ENCODE data around the gene CEP350.

CEP350 gene

DNA sequence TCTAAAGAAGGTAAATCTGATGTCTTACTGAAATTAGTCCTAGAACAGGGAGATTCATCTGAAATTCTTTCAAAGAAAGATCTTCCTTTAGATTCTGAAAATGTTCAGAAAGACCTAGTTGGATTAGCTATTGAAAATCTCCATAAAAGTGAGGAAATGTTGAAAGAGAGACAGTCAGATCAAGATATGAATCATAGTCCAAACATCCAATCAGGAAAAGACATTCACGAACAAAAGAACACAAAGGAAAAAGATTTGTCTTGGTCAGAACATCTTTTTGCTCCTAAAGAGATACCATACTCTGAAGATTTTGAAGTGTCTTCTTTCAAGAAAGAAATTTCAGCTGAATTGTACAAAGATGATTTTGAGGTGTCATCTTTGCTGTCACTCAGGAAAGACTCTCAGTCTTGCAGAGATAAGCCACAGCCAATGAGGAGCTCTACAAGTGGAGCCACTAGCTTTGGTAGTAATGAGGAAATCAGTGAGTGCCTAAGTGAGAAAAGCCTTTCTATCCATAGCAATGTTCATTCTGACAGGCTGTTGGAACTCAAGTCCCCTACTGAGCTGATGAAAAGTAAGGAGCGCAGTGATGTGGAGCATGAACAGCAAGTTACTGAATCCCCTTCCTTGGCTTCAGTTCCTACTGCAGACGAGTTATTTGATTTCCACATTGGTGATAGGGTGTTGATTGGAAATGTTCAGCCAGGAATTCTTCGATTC is 138.5 kb downstream of the CEP350 start:
- H3K36me3 ChIP-seq (ENCODE audit: control insufficient read depth, insufficient read depth, low read length): no peaks in the 10 kb centered on the region; the same call in 1 of the 2 replicates
- no peak overlapping the region for H3K27ac ChIP-seq (ENCODE audit: low read length)
- H3K4me3 ChIP-seq (ENCODE audit: low read length): no peak overlapping the region
- H3K27me3 ChIP-seq (ENCODE audit: control insufficient read depth, insufficient read depth, low read length): no peaks in the 10 kb centered on the region
- H3K4me1 ChIP-seq (ENCODE audit: control insufficient read depth, insufficient read depth, low read length): no peaks in the 10 kb centered on the region
- no peak for DNase-seq (ENCODE audit: low read depth, low spot score)
- WGBS (ENCODE audit: insufficient coverage, insufficient read length): no CpG with 5 or more reads among the region's 4 CpGs
- H3K9me3 ChIP-seq (ENCODE audit: control insufficient read depth, insufficient read depth, low read length): no peaks in the 10 kb centered on the region

DNA sequence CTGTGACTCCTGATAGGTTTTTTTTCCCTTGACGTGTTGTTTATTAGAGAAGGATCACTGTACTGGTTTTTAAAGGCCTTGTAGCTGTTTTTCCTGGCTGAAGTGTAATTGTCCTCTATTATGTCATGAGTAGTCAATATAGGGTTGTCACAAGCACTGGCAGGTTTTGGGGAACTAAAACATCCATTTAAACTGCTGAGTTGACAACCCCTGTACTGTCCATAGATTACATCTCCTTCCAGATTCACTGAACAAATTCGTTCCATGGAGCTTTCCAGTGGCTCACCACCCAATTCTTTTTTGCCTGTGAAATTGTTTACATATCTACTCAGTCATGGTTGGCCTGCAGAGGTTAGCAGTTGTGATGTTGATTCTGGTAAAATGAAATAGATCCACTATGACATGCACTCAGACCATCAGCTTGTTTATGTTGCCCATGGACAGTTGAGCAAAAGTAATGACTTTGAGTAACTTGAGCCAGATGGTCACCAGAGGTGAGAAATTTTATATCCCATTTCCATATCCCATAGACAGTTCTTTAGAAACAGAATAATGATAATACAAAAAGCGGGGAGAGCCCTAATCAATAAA is 140.2 kb downstream of the CEP350 start:
- DNase-seq (ENCODE audit: low read depth, low spot score): no peak
- H3K36me3 ChIP-seq (ENCODE audit: control insufficient read depth, insufficient read depth, low read length): no peaks in the 10 kb centered on the region; the same call in 1 of the 2 replicates
- H3K9me3 ChIP-seq (ENCODE audit: control insufficient read depth, insufficient read depth, low read length): no peaks in the 10 kb centered on the region
- no peaks in the 10 kb centered on the region for H3K4me1 ChIP-seq (ENCODE audit: control insufficient read depth, insufficient read depth, low read length)
- no CpG with 5 or more reads among the region's 3 CpGs for WGBS (ENCODE audit: insufficient coverage, insufficient read length)
- H3K4me3 ChIP-seq (ENCODE audit: low read length): no peak overlapping the region
- no peak overlapping the region for H3K27ac ChIP-seq (ENCODE audit: low read length)
- H3K27me3 ChIP-seq (ENCODE audit: control insufficient read depth, insufficient read depth, low read length): no peaks in the 10 kb centered on the region

DNA sequence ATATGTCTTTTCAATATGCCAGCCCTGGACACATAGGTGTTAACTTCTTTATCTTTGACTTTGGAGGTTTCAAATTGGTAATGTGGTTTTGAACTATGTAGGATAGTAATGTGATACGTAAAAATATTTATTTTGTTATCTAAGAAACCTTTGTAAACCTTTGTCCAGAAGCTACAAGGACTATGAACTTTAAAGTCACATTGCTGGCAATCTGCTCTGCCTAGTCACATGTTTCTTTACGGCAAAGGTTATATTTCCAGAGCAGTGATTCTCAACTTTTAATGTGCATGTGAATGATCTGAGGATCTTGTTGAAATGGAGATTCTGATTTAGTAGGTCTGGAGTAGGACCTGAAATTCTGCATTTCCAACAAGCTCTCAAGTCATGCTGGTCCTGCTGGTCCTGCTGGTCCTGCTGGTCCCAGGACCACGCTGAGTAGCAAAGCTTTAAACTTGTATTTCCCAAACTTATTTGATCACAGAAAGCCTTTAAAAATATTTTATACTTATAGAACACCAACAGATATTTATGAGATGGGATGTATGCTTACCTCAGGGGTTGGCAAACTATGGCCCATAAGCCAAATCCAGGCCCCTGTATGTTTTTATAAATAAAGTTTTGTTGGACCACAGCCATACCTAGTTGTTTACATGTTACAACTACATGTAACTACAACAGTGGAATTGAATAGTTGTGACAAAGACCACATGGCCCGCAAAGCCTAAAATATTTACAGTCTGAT is 142.1 kb downstream of the CEP350 start:
- H3K27ac ChIP-seq (ENCODE audit: low read length): no peak overlapping the region
- WGBS (ENCODE audit: insufficient coverage, insufficient read length): 100% methylated on average over 1 of the region's 4 CpGs
- H3K4me3 ChIP-seq (ENCODE audit: low read length): no peak overlapping the region
- DNase-seq (ENCODE audit: low read depth, low spot score): no peak
- peaks cover 2% of the 10 kb centered on the region; the same call in 1 of the 2 replicates for H3K36me3 ChIP-seq (ENCODE audit: control insufficient read depth, insufficient read depth, low read length)
- H3K9me3 ChIP-seq (ENCODE audit: control insufficient read depth, insufficient read depth, low read length): no peaks in the 10 kb centered on the region
- H3K27me3 ChIP-seq (ENCODE audit: control insufficient read depth, insufficient read depth, low read length): no peaks in the 10 kb centered on the region
- H3K4me1 ChIP-seq (ENCODE audit: control insufficient read depth, insufficient read depth, low read length): no peaks in the 10 kb centered on the region

DNA sequence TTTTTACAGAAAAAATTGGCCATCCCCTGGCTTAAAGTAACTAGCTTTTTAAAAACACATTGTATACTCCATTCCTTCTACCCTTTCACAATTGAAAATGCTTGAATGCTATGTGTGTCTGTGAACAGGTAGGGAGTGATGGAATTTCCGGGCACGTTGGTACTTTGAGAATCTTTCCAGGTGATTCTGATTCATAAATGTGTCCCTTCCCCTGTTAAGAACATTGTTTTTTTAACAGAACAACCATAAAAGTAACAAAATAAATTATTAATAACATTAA is 142.7 kb downstream of the CEP350 start:
- Histone ChIP-seq H3K9me3 (ENCODE audit: control insufficient read depth, insufficient read depth, low read length) (no peaks in the 10 kb centered on the region), H3K27me3 (ENCODE audit: control insufficient read depth, insufficient read depth, low read length) (no peaks in the 10 kb centered on the region), H3K36me3 (ENCODE audit: control insufficient read depth, insufficient read depth, low read length) (peaks cover 2% of the 10 kb centered on the region; the same call in 1 of the 2 replicates), H3K4me1 (ENCODE audit: control insufficient read depth, insufficient read depth, low read length) (no peaks in the 10 kb centered on the region), H3K27ac (ENCODE audit: low read length) (no peak overlapping the region), H3K4me3 (ENCODE audit: low read length) (no peak overlapping the region)
- WGBS (ENCODE audit: insufficient coverage, insufficient read length): no CpG with 5 or more reads among the region's 2 CpGs
- no peak for DNase-seq (ENCODE audit: low read depth, low spot score)

DNA sequence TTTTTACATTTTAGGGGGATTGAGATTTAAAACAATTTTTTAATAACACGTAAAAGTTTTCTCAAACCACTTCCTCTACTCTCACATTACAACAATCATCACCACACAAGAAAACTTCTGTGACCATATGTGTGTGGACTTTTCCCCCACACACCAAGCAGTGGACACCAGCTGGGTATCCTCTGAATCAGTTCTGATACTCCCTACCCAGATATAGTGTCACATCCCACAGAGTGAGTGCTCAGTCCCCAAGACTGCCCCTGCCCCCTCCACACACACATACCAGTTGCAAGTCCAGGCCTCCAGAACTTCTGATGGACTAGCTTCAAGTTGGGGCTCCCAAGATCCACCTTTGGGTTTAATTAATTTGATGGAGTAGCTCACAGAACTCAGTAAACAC is 146.8 kb downstream of the CEP350 start:
- Histone ChIP-seq H3K36me3 (ENCODE audit: control insufficient read depth, insufficient read depth, low read length) (0 out of 2 replicates have a peak, but pooled peaks cover 2% of the 10 kb centered on the region), H3K27me3 (ENCODE audit: control insufficient read depth, insufficient read depth, low read length) (no peaks in the 10 kb centered on the region), H3K9me3 (ENCODE audit: control insufficient read depth, insufficient read depth, low read length) (no peaks in the 10 kb centered on the region), H3K27ac (ENCODE audit: low read length) (no peak overlapping the region), H3K4me1 (ENCODE audit: control insufficient read depth, insufficient read depth, low read length) (no peaks in the 10 kb centered on the region), H3K4me3 (ENCODE audit: low read length) (no peak overlapping the region)
- WGBS (ENCODE audit: insufficient coverage, insufficient read length): no CpG with 5 or more reads among the region's 1 CpG
- no peak for DNase-seq (ENCODE audit: low read depth, low spot score)

DNA sequence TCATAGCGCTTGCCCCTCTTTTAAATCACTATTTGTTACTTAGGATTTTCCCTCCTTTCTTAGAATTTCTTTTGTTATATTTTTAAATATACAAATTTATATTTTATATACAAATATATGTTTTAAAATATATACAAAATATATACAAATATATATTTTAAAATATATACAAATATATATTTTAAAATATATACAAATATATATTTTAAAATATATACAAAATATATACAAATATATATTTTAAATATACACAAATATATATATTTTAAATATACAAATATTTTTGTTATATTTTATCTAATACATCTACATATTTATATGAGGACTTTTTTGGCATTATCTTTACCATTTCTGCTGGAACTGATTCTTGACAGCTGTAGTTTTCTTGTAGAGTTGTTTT is 149.2 kb downstream of the CEP350 start:
- no peaks in the 10 kb centered on the region for H3K4me1 ChIP-seq (ENCODE audit: control insufficient read depth, insufficient read depth, low read length)
- H3K36me3 ChIP-seq (ENCODE audit: control insufficient read depth, insufficient read depth, low read length): 0 out of 2 replicates have a peak, but pooled peaks cover 2% of the 10 kb centered on the region
- H3K27ac ChIP-seq (ENCODE audit: low read length): no peak overlapping the region
- no peak overlapping the region for H3K4me3 ChIP-seq (ENCODE audit: low read length)
- no peaks in the 10 kb centered on the region for H3K9me3 ChIP-seq (ENCODE audit: control insufficient read depth, insufficient read depth, low read length)
- no peak for DNase-seq (ENCODE audit: low read depth, low spot score)
- no peaks in the 10 kb centered on the region for H3K27me3 ChIP-seq (ENCODE audit: control insufficient read depth, insufficient read depth, low read length)
- WGBS (ENCODE audit: insufficient coverage, insufficient read length): no CpG with 5 or more reads among the region's 1 CpG

DNA sequence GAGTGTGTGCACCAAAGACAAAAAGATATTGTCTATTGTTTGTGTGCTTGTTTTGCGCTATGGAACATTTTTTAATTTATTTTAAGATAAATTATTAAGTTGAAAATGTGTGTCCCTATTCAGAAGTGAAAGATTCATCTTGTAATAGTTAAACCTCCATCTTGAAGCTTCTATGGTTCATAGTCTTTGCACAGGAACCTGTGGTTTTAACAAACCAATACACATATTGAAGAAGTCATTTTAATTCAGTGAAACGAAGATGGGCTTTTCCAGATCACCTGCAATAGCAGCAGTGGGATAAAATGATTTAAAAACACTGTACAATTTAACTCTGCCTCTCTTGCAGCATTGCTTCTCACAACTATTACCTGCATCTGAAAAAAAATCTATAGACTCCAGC is 157.5 kb downstream of the CEP350 start:
- no peaks in the 10 kb centered on the region for H3K4me1 ChIP-seq (ENCODE audit: control insufficient read depth, insufficient read depth, low read length)
- no peak overlapping the region for H3K27ac ChIP-seq (ENCODE audit: low read length)
- H3K4me3 ChIP-seq (ENCODE audit: low read length): no peak overlapping the region
- H3K9me3 ChIP-seq (ENCODE audit: control insufficient read depth, insufficient read depth, low read length): no peaks in the 10 kb centered on the region
- WGBS (ENCODE audit: insufficient coverage, insufficient read length): 100% methylated on average over 1 of the region's 2 CpGs
- DNase-seq (ENCODE audit: low read depth, low spot score): no peak
- no peaks in the 10 kb centered on the region for H3K27me3 ChIP-seq (ENCODE audit: control insufficient read depth, insufficient read depth, low read length)
- peaks cover 2% of the 10 kb centered on the region; the same call in 1 of the 2 replicates for H3K36me3 ChIP-seq (ENCODE audit: control insufficient read depth, insufficient read depth, low read length)

DNA sequence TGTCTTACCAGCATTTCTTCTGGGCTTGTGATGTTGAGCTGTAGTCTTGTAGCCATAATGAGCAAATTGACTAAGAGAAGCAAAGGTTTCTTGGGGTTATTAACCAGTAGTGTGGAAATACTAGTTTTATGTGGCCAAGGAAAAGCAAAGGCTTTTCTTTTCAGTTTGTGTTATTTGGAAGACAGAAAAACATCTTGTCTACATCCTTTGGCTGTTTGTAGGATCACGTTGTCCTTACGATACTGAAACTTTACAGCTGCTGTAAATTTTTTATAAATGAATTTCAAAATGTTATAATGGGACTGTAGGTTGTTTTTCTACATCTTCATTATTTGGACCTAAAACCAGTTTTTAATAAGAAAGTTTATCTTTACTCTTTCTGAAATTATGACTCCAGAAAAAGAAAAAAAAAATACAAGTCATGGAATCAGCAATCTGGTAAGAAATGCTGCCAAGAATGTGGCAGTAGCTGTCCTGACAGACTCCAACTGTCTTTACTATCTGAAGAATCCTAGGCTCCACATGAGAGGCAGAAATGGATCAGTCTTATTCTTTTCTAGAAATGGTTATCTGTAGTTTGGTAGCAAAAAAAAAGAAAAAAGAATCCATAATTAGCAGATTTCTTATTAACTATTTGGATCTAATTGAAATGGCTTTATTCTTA is 158.5 kb downstream of the CEP350 start:
- Histone ChIP-seq H3K4me3 (ENCODE audit: low read length) (no peak overlapping the region), H3K4me1 (ENCODE audit: control insufficient read depth, insufficient read depth, low read length) (no peaks in the 10 kb centered on the region), H3K27ac (ENCODE audit: low read length) (no peak overlapping the region), H3K9me3 (ENCODE audit: control insufficient read depth, insufficient read depth, low read length) (no peaks in the 10 kb centered on the region), H3K36me3 (ENCODE audit: control insufficient read depth, insufficient read depth, low read length) (peaks cover 2% of the 10 kb centered on the region; the same call in 1 of the 2 replicates), H3K27me3 (ENCODE audit: control insufficient read depth, insufficient read depth, low read length) (no peaks in the 10 kb centered on the region)
- WGBS (ENCODE audit: insufficient coverage, insufficient read length): no CpG with 5 or more reads among the region's 2 CpGs
- no peak for DNase-seq (ENCODE audit: low read depth, low spot score)

DNA sequence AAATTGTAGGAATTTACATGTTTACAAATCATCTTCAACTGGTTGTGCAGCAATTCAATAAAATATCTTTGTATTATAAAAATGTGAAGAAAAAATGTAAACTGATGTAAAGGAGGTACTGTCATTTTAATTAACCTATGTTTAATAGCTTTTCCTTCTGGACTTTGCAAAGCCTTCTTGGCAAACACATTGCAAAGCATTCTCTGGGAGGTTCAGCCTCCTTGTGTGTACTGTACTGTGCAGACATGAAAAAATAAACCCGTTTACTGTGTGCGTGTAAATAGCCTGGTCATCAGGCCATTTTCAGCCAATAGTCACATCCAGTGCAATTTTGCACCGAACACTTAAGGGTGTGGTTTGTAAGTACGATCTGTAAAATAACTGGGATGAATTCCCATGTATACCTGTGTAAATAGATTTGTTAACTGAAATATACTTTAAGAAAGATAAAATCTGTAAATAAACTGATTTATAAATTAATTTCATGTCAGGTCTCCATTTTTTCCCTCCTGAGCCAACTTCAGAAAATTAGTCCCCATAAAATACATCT is 159.9 kb downstream of the CEP350 start:
- WGBS (ENCODE audit: insufficient coverage, insufficient read length): no CpG with 5 or more reads among the region's 4 CpGs
- no peak overlapping the region for H3K4me3 ChIP-seq (ENCODE audit: low read length)
- no peak for DNase-seq (ENCODE audit: low read depth, low spot score)
- no peaks in the 10 kb centered on the region for H3K27me3 ChIP-seq (ENCODE audit: control insufficient read depth, insufficient read depth, low read length)
- no peaks in the 10 kb centered on the region for H3K9me3 ChIP-seq (ENCODE audit: control insufficient read depth, insufficient read depth, low read length)
- H3K36me3 ChIP-seq (ENCODE audit: control insufficient read depth, insufficient read depth, low read length): peaks cover 2% of the 10 kb centered on the region; the same call in 1 of the 2 replicates
- H3K27ac ChIP-seq (ENCODE audit: low read length): no peak overlapping the region
- H3K4me1 ChIP-seq (ENCODE audit: control insufficient read depth, insufficient read depth, low read length): no peaks in the 10 kb centered on the region

All from iPS DF 6.9 (cell line).